Mesendoderm (in vitro differentiated cells): ENCODE measurements around the gene GOLGA6C. TPM values are rescaled to one million over a fixed set of nuclear protein-coding genes. Genes with fewer than 3 reads are reported as not detected.
"Not testable (repeated sequence)": the region's sequence is repeated elsewhere in the genome, so short reads cannot be mapped to it uniquely, and the experiment has no call there.

Experiments used
- DNase-seq: peaks from one replicate; pipeline ENCODE4 v3.0.0; 2013
- H2AK5ac ChIP-seq: 2 replicates; pipeline ENCODE4 v1.6.1; 2013; ENCODE audit warnings: low read length, inconsistent platforms
- H2BK120ac ChIP-seq: 2 replicates; pipeline ENCODE4 v1.6.1; 2013; ENCODE audit warnings: low read depth, mild to moderate bottlenecking, low read length, moderate library complexity, mixed read lengths
- H2BK15ac ChIP-seq: replicated peaks from 2 replicates; pipeline ENCODE4 v1.6.1; 2013; ENCODE audit warnings: low read depth, mild to moderate bottlenecking, moderate library complexity
- H2BK5ac ChIP-seq: 2 replicates; pipeline ENCODE4 v1.6.1; 2013; ENCODE audit warnings: low read length, inconsistent platforms
- H3K18ac ChIP-seq: 2 replicates; pipeline ENCODE4 v1.6.1; 2013; ENCODE audit warnings: mild to moderate bottlenecking, low read length, mixed read lengths
- H3K23ac ChIP-seq: one replicate; pipeline ENCODE4 v1.6.1; 2013; ENCODE audit warnings: low read length
- H3K27ac ChIP-seq: 2 replicates; pipeline ENCODE4 v1.5.1; 2013; ENCODE audit warnings: low read depth, mild to moderate bottlenecking, inconsistent platforms, low read length, moderate library complexity
- H3K27me3 ChIP-seq: 2 replicates; pipeline ENCODE4 v1.6.1; 2013; ENCODE audit warnings: low read length, control low read depth, mild to moderate bottlenecking, inconsistent platforms; ENCODE audit not compliant: insufficient read depth, poor library complexity
- H3K36me3 ChIP-seq: 2 replicates; pipeline ENCODE4 v1.6.1; 2013; ENCODE audit warnings: low read length, inconsistent platforms; ENCODE audit not compliant: control insufficient read depth, insufficient read depth
- H3K4ac ChIP-seq: one replicate; pipeline ENCODE4 v1.6.1; 2013; ENCODE audit warnings: low read depth, mild to moderate bottlenecking, low read length, moderate library complexity
- H3K4me1 ChIP-seq: 2 replicates; pipeline ENCODE4 v1.6.1; 2013; ENCODE audit warnings: low read depth, low read length, inconsistent platforms; ENCODE audit not compliant: control insufficient read depth
- H3K4me2 ChIP-seq: 2 replicates; pipeline ENCODE4 v1.6.1; 2013; ENCODE audit warnings: low read length
- H3K4me3 ChIP-seq: 2 replicates; pipeline ENCODE4 v1.5.1; 2013; ENCODE audit warnings: mild to moderate bottlenecking, low read length
- H3K56ac ChIP-seq: one replicate; pipeline ENCODE4 v1.6.1; 2013; ENCODE audit warnings: low read length
- H3K79me1 ChIP-seq: 2 replicates; pipeline ENCODE4 v1.6.1; 2013; ENCODE audit warnings: low read length, inconsistent platforms
- H3K79me2 ChIP-seq: 2 replicates; pipeline ENCODE4 v1.6.1; 2013; ENCODE audit warnings: mild to moderate bottlenecking, low read length; ENCODE audit not compliant: control insufficient read depth, insufficient read depth
- H3K9ac ChIP-seq: 2 replicates; pipeline ENCODE4 v1.6.1; 2013; ENCODE audit warnings: low read length, inconsistent platforms
- H4K5ac ChIP-seq: one replicate; pipeline ENCODE4 v1.6.1; 2013; ENCODE audit warnings: low read length
- H4K8ac ChIP-seq: one replicate; pipeline ENCODE4 v1.6.1; 2013; ENCODE audit warnings: low read depth, mild to moderate bottlenecking, control low read depth, low read length, moderate library complexity
- WGBS: extraction: QIAGEN DNeasy Blood & Tissue Kit; methylation state at CpG from one replicate; pipeline ENCODE4 v1.1.7; 2013; ENCODE audit warnings: low lambda C conversion rate, missing lambda C conversion rate; ENCODE audit not compliant: insufficient coverage; ENCODE audit errors: extremely low coverage; 5-methylcytosine and 5-hydroxymethylcytosine counted together
- small RNA-seq: library from polyadenylated mRNA; stranded (forward); fragments of <200 nt; extraction: miRNeasy Mini kit (QIAGEN cat#:217004); gene quantifications from one replicate; pipeline ENCODE3, GENCODE V24; 2013; ENCODE audit not compliant: insufficient read depth

Gene GOLGA6C

DNA sequence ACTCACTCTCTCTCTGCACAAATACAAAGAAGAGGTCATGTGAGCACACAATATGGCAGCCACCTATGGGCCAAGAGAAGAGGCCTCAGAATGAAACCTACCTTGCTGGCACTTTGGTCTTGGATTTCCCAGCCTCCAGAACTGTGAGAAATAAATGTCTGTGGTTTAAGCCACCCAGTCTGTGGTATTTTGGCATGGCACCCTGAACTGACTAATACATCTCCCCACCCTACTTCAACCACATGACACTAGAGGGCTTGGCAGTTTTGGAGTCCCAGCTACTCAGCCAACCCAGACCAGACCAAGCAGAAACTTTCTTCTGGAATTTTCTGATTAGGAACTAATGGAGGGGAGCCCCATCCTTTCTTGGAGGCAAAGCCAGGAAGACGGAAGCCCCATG, 54.4 kb downstream of the GOLGA6C start:
- not testable (repeated sequence) for H3K4me1 ChIP-seq, H3K27ac ChIP-seq, H2BK120ac ChIP-seq, H3K4ac ChIP-seq, H2BK15ac ChIP-seq, H3K79me2 ChIP-seq, H3K27me3 ChIP-seq, H3K4me2 ChIP-seq, DNase-seq, H3K79me1 ChIP-seq, H3K18ac ChIP-seq, H3K36me3 ChIP-seq, H3K56ac ChIP-seq, H4K8ac ChIP-seq, H3K9ac ChIP-seq, H3K23ac ChIP-seq, H4K5ac ChIP-seq, H3K4me3 ChIP-seq, H2AK5ac ChIP-seq, H2BK5ac ChIP-seq
- no CpG with 5 or more reads among the region's 1 CpG for WGBS

DNA sequence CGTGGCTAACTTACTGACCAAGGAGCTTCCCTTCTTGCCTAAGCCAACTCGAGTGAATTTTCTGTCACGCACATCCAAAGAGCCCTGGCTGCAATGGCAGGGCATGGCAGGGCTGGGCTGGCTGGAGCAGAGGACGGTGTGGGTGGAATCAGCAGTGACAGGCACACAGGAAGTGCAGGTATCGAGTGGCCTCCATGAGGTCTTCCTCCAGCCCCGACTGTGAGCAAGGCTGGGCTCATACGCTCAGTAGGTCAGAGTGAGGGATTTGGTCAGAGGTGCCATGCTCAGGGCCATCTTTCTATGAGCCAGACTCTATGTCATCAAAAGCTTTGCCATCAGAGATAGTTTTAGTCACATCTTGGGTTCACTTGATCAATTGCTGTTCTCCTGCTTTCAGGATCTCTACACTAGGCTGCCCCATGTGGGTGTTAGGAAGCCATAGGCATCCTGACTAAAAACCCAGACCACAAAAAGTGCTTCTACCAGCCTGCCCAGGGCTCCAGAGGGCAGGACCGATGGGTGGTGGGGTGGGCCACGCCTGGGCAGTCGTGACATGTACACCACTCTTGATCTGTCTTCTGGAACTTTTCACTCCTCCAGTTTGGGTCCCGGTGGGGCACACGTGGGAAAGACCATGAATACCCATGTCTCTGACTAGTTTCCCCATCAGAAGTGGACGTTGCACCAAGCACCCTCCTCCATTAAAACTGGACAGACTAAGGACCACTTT, 55.1 kb downstream of the GOLGA6C start:
- WGBS: no CpG with 5 or more reads among the region's 13 CpGs
- Histone ChIP-seq H4K5ac (no peak overlapping the region), H3K79me1 (no peaks in the 10 kb centered on the region), H3K4me2 (no peak overlapping the region), H2BK5ac (no peak overlapping the region), H3K4me1 (no peaks in the 10 kb centered on the region), H3K4me3 (no peak overlapping the region), H4K8ac (no peak overlapping the region), H2AK5ac (no peak overlapping the region), H3K23ac (no peak overlapping the region), H3K4ac (no peak overlapping the region), H2BK15ac (no peak overlapping the region), H3K56ac (no peak overlapping the region), H3K9ac (no peak overlapping the region), H3K36me3 (no peaks in the 10 kb centered on the region), H3K18ac (no peak overlapping the region), H3K27ac (no peak overlapping the region), H3K79me2 (no peaks in the 10 kb centered on the region), H2BK120ac (no peak overlapping the region), H3K27me3 (no peaks in the 10 kb centered on the region)
- DNase-seq: no peak

GRCh38 chr15:75314552-75315290, 56.6 kb downstream of the GOLGA6C start:
- Histone ChIP-seq H3K56ac (no peak overlapping the region), H3K9ac (no peak overlapping the region), H3K4ac (no peak overlapping the region), H3K79me2 (no peaks in the 10 kb centered on the region), H3K4me1 (no peaks in the 10 kb centered on the region), H3K79me1 (no peaks in the 10 kb centered on the region), H3K4me3 (no peak overlapping the region), H3K27ac (no peak overlapping the region), H4K5ac (no peak overlapping the region), H2BK120ac (no peak overlapping the region), H2AK5ac (no peak overlapping the region), H3K4me2 (no peak overlapping the region), H3K27me3 (no peaks in the 10 kb centered on the region), H3K18ac (no peak overlapping the region), H2BK5ac (no peak overlapping the region), H3K23ac (no peak overlapping the region), H3K36me3 (no peaks in the 10 kb centered on the region), H4K8ac (no peak overlapping the region), H2BK15ac (no peak overlapping the region)
- no CpG with 5 or more reads among the region's 5 CpGs for WGBS
- DNase-seq: no peak

DNA sequence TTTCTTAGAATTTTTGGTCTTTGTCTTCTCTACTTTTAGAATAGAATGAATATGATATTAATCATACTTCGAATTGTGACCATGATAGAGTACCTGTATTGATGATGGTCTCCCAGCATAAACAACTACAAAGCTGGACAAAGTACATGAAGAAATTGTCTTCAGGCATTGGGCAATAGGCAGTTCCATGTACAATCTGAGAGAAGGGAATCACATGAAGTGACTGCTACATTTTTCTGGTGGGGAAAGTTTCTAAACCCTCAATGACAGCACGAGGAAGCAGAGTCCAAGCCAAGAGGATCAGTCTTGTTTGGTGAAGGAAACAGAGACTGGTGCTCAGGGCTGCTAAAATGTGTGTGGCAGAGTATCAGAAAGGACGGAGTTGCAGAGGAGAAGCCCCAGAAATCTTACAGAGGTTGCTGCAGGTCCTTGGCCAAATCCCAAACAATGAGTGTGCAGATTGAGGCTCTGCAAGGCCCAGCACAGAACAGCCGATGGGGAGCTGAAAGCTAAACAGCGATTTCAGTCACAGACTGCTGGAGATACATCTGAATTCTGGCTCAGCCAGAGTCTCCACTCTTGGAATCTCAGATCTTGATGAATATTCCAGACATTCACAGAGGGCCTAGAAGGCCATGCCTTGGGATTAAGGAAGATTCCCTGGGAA, 61.2 kb downstream of the GOLGA6C start:
- H4K8ac ChIP-seq, H3K4ac ChIP-seq, H3K79me1 ChIP-seq, H2BK120ac ChIP-seq, H3K4me1 ChIP-seq, H3K23ac ChIP-seq, H4K5ac ChIP-seq, H3K79me2 ChIP-seq, H3K36me3 ChIP-seq, DNase-seq, H3K18ac ChIP-seq, H3K9ac ChIP-seq, H3K4me2 ChIP-seq, H2BK5ac ChIP-seq, H3K27ac ChIP-seq, H3K56ac ChIP-seq, H2BK15ac ChIP-seq, H3K4me3 ChIP-seq, H2AK5ac ChIP-seq, H3K27me3 ChIP-seq: not testable (repeated sequence)
- no CpG with 5 or more reads among the region's 5 CpGs for WGBS

Small RNA genes lying within 50 kb of the gene (small RNA-seq; reads per million reads assigned to genes)
- gene AC068338.1 (not detected), gene RN7SL327P (not detected), gene RN7SL489P (not detected)
